Endothelial cell of umbilical vein (primary cell): Measurements from ENCODE around the gene SVIL. TPM values are rescaled to one million over a fixed set of nuclear protein-coding genes. Genes with fewer than 3 reads are reported as not detected.

ENCODE experiments used
- BruUV-seq: library from RNA; stranded (reverse); fragments of 400-500 nt; replicated peaks from 2 replicates; lab custom pipeline; 2021; lab: Mats Ljungman, UMichigan
- CTCF ChIA-PET: fragments of 300-600, 350-600 bp; sonication (Branson Sonifier 250); formaldehyde crosslinking; loops from one replicate; lab custom pipeline; 2021; ENCODE audit warnings: antibody characterized with exemption, inconsistent platforms; lab: Charles Lee
- POLR2A ChIA-PET: fragments of 300-600, 350-600 bp; sonication (Branson Sonifier 250); formaldehyde crosslinking; loops from one replicate; lab custom pipeline; 2021; ENCODE audit warnings: antibody characterized with exemption, inconsistent platforms; lab: Charles Lee
- DNase-seq: peaks from one replicate; pipeline ENCODE4 v3.0.0-alpha.2; 2011; ENCODE audit warnings: low read depth, low spot score
- FAIRE-seq: peaks from 2 replicates; lab custom pipeline; 2011; peaks lifted over from hg19 to GRCh38; lab: Jason Lieb, UNC
- H2AFZ ChIP-seq: 2 replicates; pipeline ENCODE4 v1.6.0; 2012; ENCODE audit warnings: low read depth, low read length, control low read depth, inconsistent platforms
- H3K27ac ChIP-seq: 2 replicates; pipeline ENCODE4 v1.5.1; 2011; ENCODE audit warnings: low read depth, mild to moderate bottlenecking, control low read depth, low read length, moderate library complexity; ENCODE audit not compliant: insufficient read depth
- H3K27me3 ChIP-seq, 2 experiments: 2 replicates each; pipeline versions ENCODE4 v1.6.0 to v1.6.1; 2011; ENCODE audit warnings: low read length in 2 of 2, mixed read lengths in 1 of 2; ENCODE audit not compliant: control insufficient read depth in 2 of 2, insufficient read depth in 2 of 2
- H3K36me3 ChIP-seq, 2 experiments: 2 replicates in 1 of 2; 3 replicates in 1 of 2; pipeline ENCODE4 v1.5.1; 2011; ENCODE audit warnings: low read length in 2 of 2, mild to moderate bottlenecking in 1 of 2, moderate library complexity in 1 of 2; ENCODE audit not compliant: control insufficient read depth in 2 of 2, insufficient read depth in 2 of 2; ENCODE audit errors: extremely low read depth in 1 of 2
- H3K4me1 ChIP-seq: 3 replicates; pipeline ENCODE4 v1.5.1; 2011; ENCODE audit warnings: mild to moderate bottlenecking, low read length; ENCODE audit not compliant: control insufficient read depth, insufficient read depth; ENCODE audit errors: extremely low read depth
- H3K4me2 ChIP-seq: 2 replicates; pipeline ENCODE4 v1.6.1; 2011; ENCODE audit warnings: low read length, control low read depth, mixed read lengths; ENCODE audit not compliant: insufficient read depth
- H3K4me3 ChIP-seq, 3 experiments: fragments of 200-600 bp in 1 of 3; sonication (generic), shearing (Covaris generic) in 1 of 3; replicated peaks in 1 of 3; 2 replicates each; pipeline ENCODE4 v1.5.1; 2011 to 2016; ENCODE audit warnings: control low read depth in 3 of 3, low read length in 3 of 3, mild to moderate bottlenecking in 2 of 3, inconsistent platforms in 1 of 3, low read depth in 1 of 3, moderate library complexity in 1 of 3; ENCODE audit not compliant: insufficient read depth in 1 of 3
- H3K79me2 ChIP-seq: 2 replicates; pipeline ENCODE4 v1.6.0; 2012; ENCODE audit warnings: low read length, inconsistent platforms; ENCODE audit not compliant: control insufficient read depth, insufficient read depth
- H3K9ac ChIP-seq: replicated peaks from 2 replicates; pipeline ENCODE3; 2011; ENCODE audit warnings: low read length, control low read depth; ENCODE audit not compliant: insufficient read depth; ENCODE audit errors: extremely low read depth
- H3K9me1 ChIP-seq: replicated peaks from 3 replicates; pipeline ENCODE4 v1.6.0; 2011; ENCODE audit warnings: mild to moderate bottlenecking, low read length; ENCODE audit not compliant: control insufficient read depth, insufficient read depth; ENCODE audit errors: extremely low read depth
- H3K9me3 ChIP-seq: replicated peaks from 2 replicates; pipeline ENCODE4 v1.5.1; 2012; ENCODE audit warnings: low read length, inconsistent platforms; ENCODE audit not compliant: control insufficient read depth, insufficient read depth
- H4K20me1 ChIP-seq: replicated peaks from 2 replicates; pipeline ENCODE3; 2011; ENCODE audit warnings: mild to moderate bottlenecking, low read length; ENCODE audit not compliant: control insufficient read depth, insufficient read depth; ENCODE audit errors: extremely low read depth
- CTCF ChIP-seq, 2 donors: IDR thresholded peaks; 1 replicate in 1 of 2; 2 replicates in 1 of 2; pipeline ENCODE4 v1.5.1; 2011; ENCODE audit warnings: low read length in 2 of 2, mild to moderate bottlenecking in 2 of 2, moderate library complexity in 2 of 2, control low read depth in 1 of 2, inconsistent platforms in 1 of 2, low read depth in 1 of 2; ENCODE audit not compliant: insufficient read depth in 1 of 2; ENCODE audit errors: extremely low read depth in 1 of 2
- EZH2 ChIP-seq: IDR thresholded peaks from 2 replicates; pipeline ENCODE4 v1.6.1; 2012; ENCODE audit warnings: borderline replicate concordance, low read depth, mild to moderate bottlenecking, moderate library complexity, low read length, inconsistent platforms; ENCODE audit not compliant: severe bottlenecking
- FOS ChIP-seq: IDR thresholded peaks from 2 replicates; pipeline ENCODE4 v1.6.1; 2011; ENCODE audit warnings: mild to moderate bottlenecking, low read length, moderate library complexity, borderline replicate concordance; ENCODE audit not compliant: insufficient read depth
- GATA2 ChIP-seq: IDR thresholded peaks from 2 replicates; pipeline ENCODE4 v1.7.0; 2011; ENCODE audit warnings: low read depth, mild to moderate bottlenecking, moderate library complexity, mixed read lengths, low read length; ENCODE audit not compliant: insufficient read length, insufficient read depth
- JUN ChIP-seq: IDR thresholded peaks from 2 replicates; pipeline ENCODE4 v1.6.1; 2011; ENCODE audit warnings: borderline replicate concordance, low read depth; ENCODE audit not compliant: insufficient read length, insufficient read depth
- MAX ChIP-seq: IDR thresholded peaks from 2 replicates; pipeline ENCODE4 v1.6.1; 2011; ENCODE audit not compliant: insufficient read depth, insufficient read length
- MYC ChIP-seq: IDR thresholded peaks from one replicate; pipeline ENCODE4 v1.6.1; 2011; ENCODE audit warnings: mild to moderate bottlenecking, low read depth, low read length
- POLR2A ChIP-seq: IDR thresholded peaks from 2 replicates; pipeline ENCODE4 v1.6.1; 2012; ENCODE audit warnings: low read depth, mild to moderate bottlenecking, control low read depth, low read length
- POLR2AphosphoS5 ChIP-seq: IDR thresholded peaks from 2 replicates; pipeline ENCODE4 v1.6.1; 2012; ENCODE audit warnings: low read depth, mild to moderate bottlenecking, control low read depth, low read length, moderate library complexity; ENCODE audit not compliant: insufficient read depth
- dilution Hi-C: fragments of 300-500 bp; cut with MboI; formaldehyde crosslinking; loops from one replicate; pipeline ENCODE4 v1.15.0; 2019; ENCODE audit warnings: low sequenced_read_pairs; ENCODE audit not compliant: extremely low pct_ligation_motif_present
- intact Hi-C: fragments of 100-400 bp; cut with micrococcal nuclease; formaldehyde crosslinking; loops from one replicate; pipeline ENCODE4 v1.10.0; 2022
- polyA plus RNA-seq, 4 experiments: library from polyadenylated mRNA; depleted of rRNA in 3 of 4; stranded (reverse) in 3 of 4; unstranded in 1 of 4; fragments of >200 nt; gene quantifications; 2 replicates each; pipeline versions ENCODE4 v1.2.1 to v1.2.3, GENCODE V29; 2011 to 2012; ENCODE audit warnings: missing spikeins in 1 of 4
- total RNA-seq: library from RNA; stranded (reverse); gene quantifications from 2 replicates; pipeline ENCODE4 v1.2.3, GENCODE V29; 2021

The SVIL gene
- total and polyA plus RNA-seq, 2 donors (not counting 3 experiments of a cell fraction or from before 2014, with no cell fraction given) = 22.6 to 70.7 TPM

- ChIA-PET POLR2A (no interaction called here), CTCF (interaction anchor here (0.8 to 1.2 kb wide), 4 partner anchors 9 to 126 kb away, joined by 3 to 5 read pairs (median 4); no protein-coding TSS in a partner anchor)
- dilution Hi-C loops (no loop called here), intact Hi-C loops (no loop called here)
- Histone ChIP-seq H3K9ac (no peak overlapping the region), H3K27ac (no peak overlapping the region), H3K9me1 (no peaks in the 10 kb centered on the region), H3K4me1 (no peaks in the 10 kb centered on the region), H3K27me3 (no peaks in the 10 kb centered on the region), H3K36me3 (peaks cover 0 to 4% of the 10 kb centered on the region in 2 experiments), H2AFZ (no peak overlapping the region), H3K9me3 (no peaks in the 10 kb centered on the region), H3K4me3 (no peak overlapping the region), H3K79me2 (no peaks in the 10 kb centered on the region), H4K20me1 (no peaks in the 10 kb centered on the region), H3K4me2 (no peak overlapping the region)
- BruUV-seq = no TSS peak
- DNase-seq = no peak
- FAIRE-seq = no peak
- no peak for TF ChIP-seq FOS
- no peak for TF ChIP-seq POLR2A
- TF ChIP-seq POLR2AphosphoS5 = no peak
- no peak for TF ChIP-seq JUN
- TF ChIP-seq MAX = no peak
- no peak for TF ChIP-seq MYC
- TF ChIP-seq EZH2 = no peak
- TF ChIP-seq CTCF (IDR thresholded peaks at IDR 0.05; ENCODE audit: extremely low read depth in 1 of 2, insufficient read depth in 1 of 2, low read depth in 1 of 2, low read length in 2 of 2) = no peak
- no peak for TF ChIP-seq GATA2
Observed at GRCh38 chr10:29608476-29609301, 26.1 kb downstream of the SVIL start.
